Activated CD4-positive, alpha-beta T cell treated with anti-CD3 and anti-CD28 coated beads, Interleukin-2, Interleukin-6, amounts not matched to agents 100 ng/mL and 50 ng/mL, durations not matched to agents 16 hours and 8 hours (primary cell): Measurements from ENCODE around the gene OBP2B.
"Not testable (repeated sequence)": the region's sequence is repeated elsewhere in the genome, so short reads cannot be mapped to it uniquely, and the experiment has no call there.

Experiments
- DNase-seq: peaks from one replicate; pipeline ENCODE4 v3.0.0-alpha.2; 2020

The OBP2B gene

GRCh38 chr9:133208880-133209300 lies at the start of gene OBP2B:
TSS of gene OBP2B (minus strand) at chr9:133209250. CDS start at chr9:133209199, 51 bp downstream.
- DNase-seq, result not testable (repeated sequence)

- no peak for DNase-seq
Measured at GRCh38 chr9:133258061-133259015, 49.3 kb upstream of the OBP2B start.

GRCh38 chr9:133257465-133257956 lies 48.5 kb upstream of the OBP2B start:
- DNase-seq, result no peak

GRCh38 chr9:133256686-133257091 lies 47.6 kb upstream of the OBP2B start:
- no peak for DNase-seq

- DNase-seq, result no peak
Measured at GRCh38 chr9:133256136-133256461, 47.0 kb upstream of the OBP2B start.

GRCh38 chr9:133255371-133256135 lies 46.5 kb upstream of the OBP2B start:
- DNase-seq, result no peak

GRCh38 chr9:133254471-133254870 lies 45.4 kb upstream of the OBP2B start:
- DNase-seq, result no peak

GRCh38 chr9:133253268-133253667 lies 44.2 kb upstream of the OBP2B start:
- DNase-seq, result no peak

GRCh38 chr9:133252301-133253020 lies 43.4 kb upstream of the OBP2B start:
- DNase-seq, result no peak

GRCh38 chr9:133251773-133252172 lies 42.7 kb upstream of the OBP2B start:
- no peak for DNase-seq

- DNase-seq, result not testable (repeated sequence)
Measured at GRCh38 chr9:133251221-133251620, 42.2 kb upstream of the OBP2B start.

GRCh38 chr9:133250741-133251170 lies 41.7 kb upstream of the OBP2B start:
- DNase-seq, result no peak

GRCh38 chr9:133249337-133249736 lies 40.3 kb upstream of the OBP2B start:
- no peak for DNase-seq

GRCh38 chr9:133248726-133249295 lies 39.8 kb upstream of the OBP2B start:
- DNase-seq, result no peak

GRCh38 chr9:133247632-133248031 lies 38.6 kb upstream of the OBP2B start:
- DNase-seq, result no peak

- DNase-seq, result no peak
Measured at GRCh38 chr9:133246991-133247390, 37.9 kb upstream of the OBP2B start.

- DNase-seq, result no peak
Measured at GRCh38 chr9:133246562-133246961, 37.5 kb upstream of the OBP2B start.

GRCh38 chr9:133242991-133243390 lies 33.9 kb upstream of the OBP2B start:
- no peak for DNase-seq

- DNase-seq, result no peak
Measured at GRCh38 chr9:133242241-133242640, 33.2 kb upstream of the OBP2B start.

GRCh38 chr9:133239533-133240090 lies 30.6 kb upstream of the OBP2B start:
- no peak for DNase-seq

GRCh38 chr9:133238851-133239532 lies 29.9 kb upstream of the OBP2B start:
- DNase-seq, result peak; percentile 77
